Kidney (tissue), 14 donors: ENCODE measurements around the gene NT5DC3. TPM values are rescaled to one million over a fixed set of nuclear protein-coding genes. Genes with fewer than 3 reads are reported as not detected.

ENCODE experiments used
- DNase-seq, 5 donors: peaks; one replicate each; pipeline ENCODE4 v3.0.0-alpha.2; 2013 to 2020
- FAIRE-seq: peaks from 2 replicates; lab custom pipeline; 2012; peaks lifted over from hg19 to GRCh38; lab: Jason Lieb, UNC
- H3K27ac ChIP-seq, 2 donors: one replicate each; pipeline ENCODE4 v1.7.0; 2013; ENCODE audit warnings: low read depth in 2 of 2, low read length in 2 of 2, inconsistent platforms in 1 of 2
- H3K27me3 ChIP-seq: one replicate; pipeline ENCODE4 v1.7.1; 2013; ENCODE audit warnings: low read length, inconsistent platforms; ENCODE audit not compliant: control insufficient read depth, insufficient read depth
- H3K36me3 ChIP-seq, 3 donors: one replicate each; pipeline versions ENCODE4 v1.7.0 to v1.7.1; 2013; ENCODE audit warnings: low read length in 3 of 3, control low read depth in 1 of 3, inconsistent platforms in 1 of 3; ENCODE audit not compliant: insufficient read depth in 3 of 3, control insufficient read depth in 2 of 3
- H3K4me1 ChIP-seq, 3 donors: one replicate each; pipeline versions ENCODE4 v1.7.0 to v1.7.1; 2013; ENCODE audit warnings: low read length in 3 of 3, inconsistent platforms in 1 of 3, low read depth in 1 of 3; ENCODE audit not compliant: control insufficient read depth in 2 of 3, insufficient read depth in 2 of 3
- H3K4me3 ChIP-seq, 3 donors: one replicate each; pipeline versions ENCODE4 v1.7.0 to v1.8.1; 2013; ENCODE audit warnings: low read length in 3 of 3, control low read depth in 1 of 3, inconsistent platforms in 1 of 3
- H3K9ac ChIP-seq, 3 donors: one replicate each; pipeline versions ENCODE4 v1.7.0 to v1.7.1; 2013; ENCODE audit warnings: low read length in 3 of 3, control low read depth in 1 of 3, inconsistent platforms in 1 of 3
- H3K9me3 ChIP-seq, 3 donors: one replicate each; pipeline versions ENCODE4 v1.7.0 to v1.7.1; 2013; ENCODE audit warnings: low read length in 3 of 3, control low read depth in 1 of 3, inconsistent platforms in 1 of 3; ENCODE audit not compliant: control insufficient read depth in 2 of 3, insufficient read depth in 1 of 3
- intact Hi-C: fragments of 100-400 bp; cut with DNase I; formaldehyde crosslinking; loops from one replicate; pipeline ENCODE4 v1.11.1; 2022
- polyA plus RNA-seq: library from polyadenylated mRNA; stranded (reverse); fragments of 350-450 nt; fragmentation: Illumina TruSeq; extraction: RNeasy Lipid Tissue Mini Kit (QIAGEN cat#74804); gene quantifications from one replicate; pipeline ENCODE4 v1.2.3, GENCODE V29; 2014; ENCODE audit warnings: low read depth, low replicate concordance; ENCODE audit not compliant: insufficient read depth
- total RNA-seq: library from RNA; stranded (reverse); fragmentation: NEBNext Ultra II Directional; extraction: Animal tissue kit (Norgen Biotek cat#: 25700); gene quantifications from one replicate; pipeline ENCODE4 v1.2.1, GENCODE V29; 2021
- TF ChIP-seq, protein P1 (sequence below): IDR thresholded peaks from 3 replicates; pipeline ENCODE4 v1.5.1; 2012; ENCODE audit warnings: mild to moderate bottlenecking, moderate library complexity, borderline replicate concordance; ENCODE audit not compliant: insufficient read depth; ENCODE audit errors: extremely low read depth
- donor health status: control.
- donor health status: control.
- donor health status: control.
- donor health status: control.
- donor health status: control.
- donor health status: DM: yes; HTN: yes; CAD: no.
- donor health status: Normal renal cell carcinoma (clear cell type).

NT5DC3 gene
- total and polyA plus RNA-seq, 2 donors from 2014 or later: 1.1 to 7.8 TPM

- Histone ChIP-seq H3K36me3 (no peaks in the 10 kb centered on the region), H3K9me3 (no peaks in the 10 kb centered on the region), H3K27me3 (no peaks in the 10 kb centered on the region), H3K4me3 (no peak overlapping the region), H3K9ac (no peak overlapping the region), H3K27ac (peak overlapping the region in 1 of 2 donors; percentile 28), H3K4me1 (peaks cover 0 to 3% (median 0%) of the 10 kb centered on the region in 3 donors)
- intact Hi-C loops: no loop called here
- FAIRE-seq: no peak
- DNase-seq: peak in 2 of 5 donors; percentile 44 to 54
- TF ChIP-seq, protein P1, sequence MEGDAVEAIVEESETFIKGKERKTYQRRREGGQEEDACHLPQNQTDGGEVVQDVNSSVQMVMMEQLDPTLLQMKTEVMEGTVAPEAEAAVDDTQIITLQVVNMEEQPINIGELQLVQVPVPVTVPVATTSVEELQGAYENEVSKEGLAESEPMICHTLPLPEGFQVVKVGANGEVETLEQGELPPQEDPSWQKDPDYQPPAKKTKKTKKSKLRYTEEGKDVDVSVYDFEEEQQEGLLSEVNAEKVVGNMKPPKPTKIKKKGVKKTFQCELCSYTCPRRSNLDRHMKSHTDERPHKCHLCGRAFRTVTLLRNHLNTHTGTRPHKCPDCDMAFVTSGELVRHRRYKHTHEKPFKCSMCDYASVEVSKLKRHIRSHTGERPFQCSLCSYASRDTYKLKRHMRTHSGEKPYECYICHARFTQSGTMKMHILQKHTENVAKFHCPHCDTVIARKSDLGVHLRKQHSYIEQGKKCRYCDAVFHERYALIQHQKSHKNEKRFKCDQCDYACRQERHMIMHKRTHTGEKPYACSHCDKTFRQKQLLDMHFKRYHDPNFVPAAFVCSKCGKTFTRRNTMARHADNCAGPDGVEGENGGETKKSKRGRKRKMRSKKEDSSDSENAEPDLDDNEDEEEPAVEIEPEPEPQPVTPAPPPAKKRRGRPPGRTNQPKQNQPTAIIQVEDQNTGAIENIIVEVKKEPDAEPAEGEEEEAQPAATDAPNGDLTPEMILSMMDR: no peak
Observed at GRCh38 chr12:103881261-103881660, 40.2 kb upstream of the NT5DC3 start.

GRCh38 chr12:103880299-103881142, 39.5 kb upstream of the NT5DC3 start:
- Histone ChIP-seq H3K27me3 (no peaks in the 10 kb centered on the region), H3K9me3 (no peaks in the 10 kb centered on the region), H3K4me1 (peaks cover 0 to 3% (median 0%) of the 10 kb centered on the region in 3 donors), H3K4me3 (no peak overlapping the region), H3K27ac (peak overlapping the region in 1 of 2 donors; percentile 28), H3K9ac (no peak overlapping the region), H3K36me3 (no peaks in the 10 kb centered on the region)
- TF ChIP-seq, protein P1: no peak
- DNase-seq: peak in 2 of 5 donors; percentile 13 to 37
- intact Hi-C loops: no loop called here
- no peak for FAIRE-seq

DNA sequence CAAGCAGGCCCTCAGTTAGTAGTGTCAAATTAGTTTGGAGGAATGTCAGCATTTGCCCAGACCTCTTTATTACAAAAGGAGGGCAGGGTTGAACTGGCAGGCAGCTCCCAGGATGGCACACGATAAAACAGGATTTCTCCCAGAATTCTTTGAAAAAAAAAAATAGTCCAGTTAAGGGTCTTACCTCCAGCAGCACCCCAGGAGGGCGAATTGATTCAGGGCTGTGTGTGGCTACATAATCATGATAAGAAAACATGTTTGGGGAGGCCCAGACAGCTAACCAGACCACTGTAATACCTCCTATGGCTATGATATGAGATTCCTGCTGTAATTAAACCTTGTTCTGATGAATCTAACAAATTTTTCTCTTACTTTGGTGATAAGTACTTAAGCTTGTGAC, 38.8 kb upstream of the NT5DC3 start:
- H3K36me3 ChIP-seq: no peaks in the 10 kb centered on the region
- DNase-seq (no peak), FAIRE-seq (no peak)
- intact Hi-C loops: no loop called here
- H3K4me1 ChIP-seq: peaks cover 0 to 3% (median 0%) of the 10 kb centered on the region in 3 donors
- TF ChIP-seq, protein P1: no peak
- peak overlapping the region in 1 of 2 donors; percentile 27 for H3K27ac ChIP-seq
- H3K9ac ChIP-seq: no peak overlapping the region
- H3K9me3 ChIP-seq: no peaks in the 10 kb centered on the region
- H3K4me3 ChIP-seq: no peak overlapping the region
- H3K27me3 ChIP-seq: no peaks in the 10 kb centered on the region
